SKM-1 treated with dmso at 0.1 percent for 144 hours (cell line): ENCODE measurements around the gene ITGA11.

Experiments used
- DNase-seq: peaks from one replicate; lab custom pipeline; 2025; ENCODE audit not compliant: unreplicated experiment; lab: John Stamatoyannopoulos, UW

Gene ITGA11, protein sequence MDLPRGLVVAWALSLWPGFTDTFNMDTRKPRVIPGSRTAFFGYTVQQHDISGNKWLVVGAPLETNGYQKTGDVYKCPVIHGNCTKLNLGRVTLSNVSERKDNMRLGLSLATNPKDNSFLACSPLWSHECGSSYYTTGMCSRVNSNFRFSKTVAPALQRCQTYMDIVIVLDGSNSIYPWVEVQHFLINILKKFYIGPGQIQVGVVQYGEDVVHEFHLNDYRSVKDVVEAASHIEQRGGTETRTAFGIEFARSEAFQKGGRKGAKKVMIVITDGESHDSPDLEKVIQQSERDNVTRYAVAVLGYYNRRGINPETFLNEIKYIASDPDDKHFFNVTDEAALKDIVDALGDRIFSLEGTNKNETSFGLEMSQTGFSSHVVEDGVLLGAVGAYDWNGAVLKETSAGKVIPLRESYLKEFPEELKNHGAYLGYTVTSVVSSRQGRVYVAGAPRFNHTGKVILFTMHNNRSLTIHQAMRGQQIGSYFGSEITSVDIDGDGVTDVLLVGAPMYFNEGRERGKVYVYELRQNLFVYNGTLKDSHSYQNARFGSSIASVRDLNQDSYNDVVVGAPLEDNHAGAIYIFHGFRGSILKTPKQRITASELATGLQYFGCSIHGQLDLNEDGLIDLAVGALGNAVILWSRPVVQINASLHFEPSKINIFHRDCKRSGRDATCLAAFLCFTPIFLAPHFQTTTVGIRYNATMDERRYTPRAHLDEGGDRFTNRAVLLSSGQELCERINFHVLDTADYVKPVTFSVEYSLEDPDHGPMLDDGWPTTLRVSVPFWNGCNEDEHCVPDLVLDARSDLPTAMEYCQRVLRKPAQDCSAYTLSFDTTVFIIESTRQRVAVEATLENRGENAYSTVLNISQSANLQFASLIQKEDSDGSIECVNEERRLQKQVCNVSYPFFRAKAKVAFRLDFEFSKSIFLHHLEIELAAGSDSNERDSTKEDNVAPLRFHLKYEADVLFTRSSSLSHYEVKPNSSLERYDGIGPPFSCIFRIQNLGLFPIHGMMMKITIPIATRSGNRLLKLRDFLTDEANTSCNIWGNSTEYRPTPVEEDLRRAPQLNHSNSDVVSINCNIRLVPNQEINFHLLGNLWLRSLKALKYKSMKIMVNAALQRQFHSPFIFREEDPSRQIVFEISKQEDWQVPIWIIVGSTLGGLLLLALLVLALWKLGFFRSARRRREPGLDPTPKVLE

DNA sequence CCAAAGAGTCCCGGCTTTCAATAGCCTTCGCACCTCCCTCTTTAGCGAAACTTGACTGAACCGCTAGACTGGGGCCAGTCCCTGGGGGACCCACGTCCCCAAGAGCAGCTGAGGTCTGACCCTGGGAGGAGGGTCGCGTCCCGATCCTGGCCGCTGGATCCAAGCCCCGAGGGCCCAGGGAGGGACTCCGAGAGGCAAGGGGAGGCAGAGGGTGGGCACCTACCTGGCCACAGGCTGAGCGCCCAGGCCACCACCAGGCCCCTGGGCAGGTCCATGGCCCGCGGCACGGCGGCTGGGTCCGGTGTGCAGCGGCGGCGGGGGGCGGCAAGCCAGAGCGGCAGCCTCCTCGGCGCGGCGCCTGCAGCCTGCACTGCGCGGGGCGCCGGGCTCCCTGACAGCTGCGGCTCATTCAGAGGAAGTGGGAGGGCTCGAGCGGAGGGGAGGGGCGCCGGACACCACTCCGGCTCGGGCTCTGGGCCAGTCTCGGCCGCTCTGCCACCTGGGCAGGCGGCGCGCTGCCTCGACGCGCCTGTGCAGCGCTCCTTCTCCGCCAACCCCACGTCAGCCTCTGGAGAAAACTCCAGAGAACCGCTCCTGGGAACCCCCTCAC, at the start of gene ITGA11:
TSS of gene ITGA11 (minus strand) at position 372 of the 610 bp plus-strand sequence. CDS start at position 275, 97 bp downstream.
- no peak for DNase-seq

DNA sequence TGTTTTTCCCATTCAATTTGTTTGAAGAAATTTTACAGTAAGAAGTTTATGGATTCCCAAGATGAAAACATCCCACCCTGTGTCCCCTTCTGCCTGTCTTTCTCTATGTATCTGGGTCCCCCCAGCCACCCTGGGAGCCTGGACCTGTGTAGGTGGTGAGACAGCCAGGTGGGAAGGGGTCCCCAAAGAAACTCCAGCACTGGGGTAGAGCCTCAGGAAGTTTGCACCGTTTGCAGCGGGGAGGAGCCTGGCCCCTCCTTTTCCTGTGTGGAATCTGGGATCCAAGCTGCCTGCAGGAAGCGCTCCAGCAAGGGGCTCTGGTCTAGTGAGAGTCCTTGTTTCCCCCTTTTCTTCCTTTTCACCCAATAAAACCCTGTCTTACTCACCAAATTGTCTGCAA, 49.4 kb upstream of the ITGA11 start:
- DNase-seq: no peak

DNA sequence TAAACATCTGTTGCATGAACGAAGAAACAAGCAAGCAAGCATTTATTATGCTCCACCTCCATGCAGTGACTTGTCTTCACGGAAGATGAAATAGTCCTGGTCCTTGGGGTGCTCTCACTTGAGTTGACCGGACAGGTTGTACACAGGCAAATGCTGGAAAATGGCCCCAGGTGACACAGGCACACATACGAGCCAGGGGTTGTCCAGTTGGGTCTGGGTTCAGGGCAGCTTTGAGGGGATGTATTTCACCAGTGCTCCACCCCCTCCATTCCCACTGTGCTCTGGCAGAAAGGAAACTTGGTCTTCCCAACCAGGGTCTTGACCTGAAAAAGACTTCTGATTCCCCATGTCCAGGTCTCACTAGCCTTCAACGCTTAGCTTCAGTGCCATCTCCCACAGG, 48.3 kb upstream of the ITGA11 start:
- no peak for DNase-seq

DNA sequence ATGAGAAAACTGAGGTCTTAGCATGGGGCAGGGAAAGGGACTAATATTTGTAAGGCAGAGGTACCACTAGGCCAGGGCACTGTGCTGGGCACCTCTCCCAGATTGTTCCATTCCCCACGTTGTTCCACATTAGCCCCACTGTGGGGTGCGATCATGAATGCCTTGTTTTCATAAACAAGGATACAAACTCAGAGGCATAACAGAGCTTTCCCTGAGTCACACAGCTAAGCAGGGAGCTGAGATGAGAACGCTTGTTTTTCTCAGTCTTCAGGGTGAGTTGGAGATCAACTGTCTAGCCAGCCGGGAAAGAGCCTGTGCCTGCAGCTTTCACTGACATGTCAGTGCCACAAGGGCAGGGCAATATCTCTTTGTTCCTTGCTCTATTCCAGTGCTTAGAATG, 47.9 kb upstream of the ITGA11 start:
- no peak for DNase-seq

DNA sequence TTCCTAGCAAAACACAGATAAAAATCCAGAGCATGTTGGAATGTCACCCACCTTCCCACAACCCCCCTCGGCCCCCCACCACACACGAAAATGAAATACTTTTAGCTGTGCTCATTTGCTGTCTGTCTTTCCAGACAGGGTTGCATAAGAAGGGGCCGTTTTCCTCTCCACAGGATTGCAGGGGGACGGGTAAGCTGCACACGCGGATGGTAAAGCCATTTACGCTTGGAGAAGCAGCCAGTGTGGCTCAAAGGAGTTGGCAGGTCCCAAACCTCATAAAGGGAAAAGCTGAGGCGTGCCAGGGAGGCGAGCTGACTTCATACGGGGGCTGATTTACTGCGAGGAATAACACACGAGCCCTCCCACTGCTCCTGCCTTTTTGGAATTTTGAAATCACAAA, 47.4 kb upstream of the ITGA11 start:
- no peak for DNase-seq

DNA sequence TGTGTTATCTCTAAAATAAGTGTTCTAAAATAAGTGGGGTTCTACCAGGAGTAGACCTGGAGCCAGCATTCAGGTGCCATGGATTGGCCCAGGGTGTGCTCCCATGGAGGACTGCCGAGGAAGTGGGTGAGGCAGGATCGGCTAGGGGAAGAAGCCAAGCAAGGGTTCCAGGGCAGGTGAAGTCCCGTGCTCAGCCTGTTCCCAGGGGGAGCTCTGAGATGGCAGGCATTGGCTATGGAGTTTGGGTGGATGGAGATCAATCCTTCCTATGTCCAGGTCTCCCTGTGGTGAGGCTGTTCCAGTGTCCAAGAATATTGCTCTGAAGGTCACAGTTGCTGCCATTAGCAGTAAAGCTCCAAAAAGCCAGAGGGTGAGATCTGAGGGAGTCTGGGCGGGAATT, 46.9 kb upstream of the ITGA11 start:
- no peak for DNase-seq

DNA sequence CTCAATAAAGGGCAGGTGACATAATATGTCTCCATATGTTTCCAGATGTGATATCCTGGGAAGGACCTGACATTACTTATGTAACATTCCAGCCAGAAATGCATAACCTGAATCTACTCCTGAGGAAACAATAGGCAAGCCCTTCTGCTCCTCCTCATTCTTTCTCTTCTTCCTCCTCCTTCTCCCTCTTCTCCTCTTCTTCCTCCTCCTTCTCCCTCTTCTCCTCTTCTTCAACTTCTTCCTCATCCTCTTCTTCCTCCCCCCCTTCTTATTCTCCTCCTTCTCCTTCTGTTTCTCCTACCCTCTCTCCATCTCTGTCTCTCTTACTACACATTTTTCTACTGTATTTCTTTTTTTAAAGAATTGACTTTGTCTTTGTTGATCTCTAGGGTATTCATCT, 43.5 kb upstream of the ITGA11 start:
- DNase-seq: no peak

DNA sequence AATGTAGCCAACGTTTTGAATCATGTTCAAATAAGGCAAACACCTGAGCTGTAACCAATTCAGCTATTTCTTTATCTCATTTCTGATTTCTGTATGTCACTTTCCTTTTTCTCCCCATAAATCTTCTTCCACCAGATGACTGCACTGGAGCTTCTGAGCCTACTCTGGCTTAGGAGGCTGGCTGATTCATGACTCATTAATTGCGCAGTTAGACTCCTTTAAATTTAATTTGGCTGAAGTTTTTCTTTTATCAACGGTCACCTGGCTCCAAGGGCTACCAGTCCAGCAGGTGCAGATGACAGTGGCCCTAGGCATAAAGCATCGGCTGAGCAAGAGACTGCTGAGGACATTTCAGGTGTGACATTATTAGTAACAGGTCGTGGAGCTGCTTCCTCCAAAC, 39.6 kb upstream of the ITGA11 start:
- no peak for DNase-seq

DNA sequence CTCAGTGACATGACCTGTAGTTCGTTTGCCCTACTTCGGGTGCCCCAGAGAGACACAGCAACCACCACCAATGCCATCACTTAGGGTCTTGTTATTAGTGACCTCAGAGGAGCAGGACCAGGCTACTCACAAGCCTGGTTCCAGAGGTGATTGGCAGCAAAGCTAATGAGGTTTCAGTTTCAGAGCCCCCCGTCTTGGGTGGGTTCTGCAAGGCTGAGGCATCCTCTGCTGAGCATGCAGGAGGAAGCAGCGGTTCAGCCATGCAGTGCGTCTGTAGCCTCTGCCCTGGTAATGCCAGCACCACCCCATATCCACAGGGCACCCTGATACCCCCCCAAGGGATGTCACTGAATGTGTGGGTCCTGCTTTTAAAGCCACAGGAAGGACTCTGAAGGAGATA, 39.0 kb upstream of the ITGA11 start:
- DNase-seq: no peak

DNA sequence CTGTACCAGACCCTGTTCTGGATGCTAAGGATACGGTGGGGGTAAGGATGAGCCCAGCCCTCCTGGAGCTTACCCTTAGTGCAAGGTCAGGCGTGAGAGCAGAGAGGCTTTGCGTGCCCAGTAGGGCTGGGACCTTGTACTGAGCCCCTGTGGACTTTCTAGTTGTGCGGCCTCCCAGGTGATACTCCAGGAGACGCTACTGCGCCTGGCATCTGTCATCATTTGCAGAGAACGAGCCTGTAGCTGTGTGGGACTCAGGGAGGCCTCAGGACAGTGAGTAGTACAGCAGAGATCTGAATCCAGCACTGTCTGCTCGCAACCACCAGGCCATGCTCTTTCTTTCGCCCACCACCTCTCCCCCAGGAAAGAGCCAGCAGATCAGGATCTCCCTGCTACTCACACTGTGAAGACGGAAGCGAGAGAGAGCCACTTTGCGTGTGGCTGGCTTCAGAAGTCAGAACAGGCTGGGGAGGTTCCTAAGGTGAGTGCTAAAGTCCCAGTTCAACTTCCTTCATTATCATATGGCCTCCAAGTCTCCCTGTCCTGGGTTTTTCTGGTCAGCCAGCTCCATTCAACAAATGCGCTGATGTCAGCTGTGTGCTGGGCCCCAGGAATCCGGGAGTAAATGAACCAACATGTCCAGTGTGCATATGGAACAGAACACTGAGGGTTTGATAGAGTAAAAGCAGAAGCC, 38.2 kb upstream of the ITGA11 start:
- DNase-seq: no peak

DNA sequence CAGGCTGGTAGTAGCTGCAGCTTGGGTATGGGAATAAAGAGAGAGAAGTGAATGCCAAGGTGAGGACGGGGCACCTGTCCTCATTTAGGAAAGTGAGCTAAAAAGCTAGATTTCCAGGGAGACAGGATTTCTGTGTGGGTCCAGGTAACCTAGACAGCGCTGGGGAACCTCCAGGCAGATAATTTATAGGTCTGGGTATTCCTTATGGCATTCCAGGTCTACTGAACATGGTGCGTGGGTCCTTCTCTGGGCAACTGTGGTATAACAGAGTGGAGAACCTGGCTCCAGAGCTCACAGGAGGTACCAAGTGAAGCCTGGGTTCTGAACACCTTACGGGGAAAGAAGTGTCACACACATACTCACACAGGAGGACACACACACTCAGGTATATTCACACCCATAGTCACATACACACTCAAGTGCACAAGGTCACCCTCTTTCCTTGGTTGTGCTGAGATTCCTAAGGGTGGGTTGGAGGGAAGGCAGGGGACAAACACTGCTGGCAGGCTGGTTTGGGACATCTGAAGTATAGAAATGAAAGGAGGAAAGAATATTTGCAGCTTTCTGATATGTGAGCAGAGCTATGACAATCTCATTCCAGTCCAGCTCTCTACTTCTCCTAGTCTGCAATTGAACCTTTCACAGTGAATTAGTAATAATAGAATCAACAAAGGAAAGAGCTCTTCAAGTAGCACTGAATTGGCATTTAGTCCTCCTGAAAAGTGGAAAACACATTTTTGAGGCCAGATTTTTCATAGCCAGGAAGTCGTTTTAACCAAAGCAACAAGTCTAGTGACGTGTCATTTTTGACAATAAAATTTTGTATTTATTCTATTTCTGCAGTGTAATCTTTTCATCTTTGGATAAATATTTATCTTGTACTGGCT, 37.4 kb upstream of the ITGA11 start:
- DNase-seq: no peak

DNA sequence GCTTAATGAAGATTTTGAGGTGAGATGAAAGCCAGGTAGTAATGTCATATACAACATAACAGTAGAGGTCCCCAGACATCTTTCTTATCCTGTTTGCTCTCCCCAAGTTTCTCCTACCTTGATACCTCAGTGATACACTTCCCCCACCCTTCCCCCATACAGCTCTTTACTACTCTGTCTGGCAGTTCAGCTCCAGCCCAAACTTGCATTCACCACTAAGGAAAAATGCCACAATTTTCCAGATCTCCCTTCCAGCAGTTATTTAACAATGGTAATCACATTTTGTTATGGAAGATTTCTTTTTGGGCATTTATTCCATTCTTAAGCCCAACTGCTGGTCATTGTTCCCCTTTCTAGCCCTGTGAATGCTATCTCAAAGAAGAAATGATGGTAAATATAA, 34.9 kb upstream of the ITGA11 start:
- no peak for DNase-seq

DNA sequence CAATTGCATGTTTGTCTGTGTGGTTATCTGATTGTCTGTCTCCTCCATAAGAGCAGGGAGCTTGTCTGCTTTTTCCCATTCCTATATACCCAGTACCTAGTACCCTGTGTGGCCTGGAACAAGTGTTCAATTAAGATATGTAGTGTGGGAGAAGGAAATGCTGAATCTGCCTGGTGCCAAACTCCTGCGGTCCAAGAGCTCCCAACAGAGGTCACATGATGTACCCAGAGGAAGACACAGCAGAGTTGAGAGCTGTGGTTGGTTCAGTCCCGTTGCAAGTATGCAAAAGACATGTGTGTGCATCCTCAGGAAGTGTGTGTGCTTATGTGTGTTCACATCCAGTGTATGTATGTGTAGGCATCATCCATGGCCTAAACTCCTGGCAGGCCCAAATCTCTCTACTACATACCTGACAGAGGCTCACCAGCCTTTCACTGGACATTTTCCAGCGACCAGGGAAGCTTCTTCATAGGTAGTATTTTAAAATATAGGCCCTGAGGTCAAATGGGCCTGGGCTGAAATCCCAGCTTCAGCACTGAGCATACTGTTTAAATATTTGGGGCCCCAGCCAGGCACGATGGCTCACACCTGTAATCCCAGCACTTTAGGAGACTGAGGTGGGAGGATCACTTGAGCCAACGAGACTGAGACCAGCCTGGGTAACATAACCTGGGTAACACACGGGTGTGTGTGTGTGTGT, 34.0 kb upstream of the ITGA11 start:
- DNase-seq: no peak

DNA sequence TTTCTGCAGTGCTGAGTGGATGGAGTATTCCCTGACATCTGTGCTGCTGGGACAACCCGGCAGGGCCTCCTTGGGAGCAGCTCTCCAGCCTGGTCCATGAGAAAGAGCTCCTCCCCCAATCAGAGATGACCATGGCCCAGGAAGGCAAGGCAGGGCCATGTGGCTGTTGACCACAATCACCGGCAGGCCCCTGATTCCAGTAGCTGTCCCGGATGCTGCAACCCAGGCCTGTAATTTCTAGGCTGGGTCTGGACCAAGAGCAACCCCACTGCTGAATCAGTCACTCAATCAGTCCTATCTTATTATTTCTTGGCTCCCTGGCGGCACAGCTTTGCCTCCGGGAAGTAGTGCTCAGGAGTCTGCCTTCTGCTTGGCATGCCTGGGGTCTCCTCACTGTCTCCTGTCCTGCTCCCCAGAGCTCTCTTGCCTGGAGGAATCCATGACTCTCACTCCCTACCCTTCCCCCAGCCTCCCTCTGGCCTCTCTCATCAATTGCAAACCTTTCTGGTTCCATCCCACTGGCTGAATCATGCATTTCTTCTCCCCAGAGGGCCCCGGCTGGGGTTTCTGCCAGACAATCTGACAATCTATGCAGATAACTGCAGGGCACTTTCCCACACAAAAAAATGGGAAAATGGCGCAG, 32.6 kb upstream of the ITGA11 start:
- DNase-seq: no peak

DNA sequence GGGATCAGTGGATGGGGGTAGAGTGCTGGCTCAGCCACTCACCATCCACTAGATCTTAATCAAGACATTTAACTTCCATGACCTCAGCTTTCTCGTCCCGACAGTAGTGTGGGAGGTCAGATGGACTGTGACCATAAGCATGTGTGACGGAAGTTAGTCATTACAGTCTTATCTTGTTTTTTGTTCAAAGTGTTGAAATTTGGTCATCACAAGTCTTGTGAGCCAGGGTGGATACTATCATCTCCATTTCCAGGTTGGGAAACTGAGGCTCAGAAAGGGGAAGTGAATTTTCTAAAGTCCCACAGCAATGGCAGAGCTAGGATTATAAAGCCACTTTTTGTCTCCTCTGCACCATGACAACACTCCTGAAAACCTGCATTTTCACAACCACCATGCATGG, 32.0 kb upstream of the ITGA11 start:
- no peak for DNase-seq

DNA sequence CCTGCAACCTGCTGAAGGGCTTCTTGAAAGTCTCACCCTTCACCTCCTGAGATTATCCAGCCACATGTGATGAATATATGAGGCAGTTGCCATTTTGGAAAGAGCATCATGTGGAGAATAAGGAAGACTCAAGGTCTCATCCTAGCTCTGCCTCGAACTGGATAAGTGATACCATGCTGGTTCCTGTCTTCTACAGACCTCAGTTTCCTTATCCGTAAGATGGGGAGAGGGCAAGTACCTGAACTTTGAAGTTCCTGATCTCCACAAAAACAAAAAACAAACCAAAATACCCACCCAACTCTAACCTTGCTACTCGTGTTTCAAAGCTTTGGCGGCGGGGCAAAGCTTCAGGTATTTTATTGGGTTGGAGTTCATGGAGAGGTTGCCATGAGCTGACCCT, 31.5 kb upstream of the ITGA11 start:
- no peak for DNase-seq

DNA sequence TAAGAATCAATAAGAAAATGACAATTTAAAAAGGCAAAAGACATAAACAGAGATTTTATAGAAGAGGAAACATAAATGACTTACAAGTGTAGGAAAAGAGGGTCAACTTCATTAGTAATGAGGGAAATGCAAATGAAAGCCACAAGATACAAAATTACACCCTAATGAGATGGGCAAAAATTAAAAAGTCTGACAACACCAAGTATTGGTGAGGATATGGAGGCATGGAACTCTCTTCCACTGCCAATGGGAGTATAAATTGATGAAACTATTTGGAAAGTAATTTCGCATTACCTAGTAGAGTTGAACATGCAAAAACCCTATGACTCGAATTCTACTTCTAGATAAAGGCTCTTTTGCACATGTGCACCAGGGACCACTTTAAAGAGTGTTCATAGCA, 28.2 kb upstream of the ITGA11 start:
- no peak for DNase-seq

DNA sequence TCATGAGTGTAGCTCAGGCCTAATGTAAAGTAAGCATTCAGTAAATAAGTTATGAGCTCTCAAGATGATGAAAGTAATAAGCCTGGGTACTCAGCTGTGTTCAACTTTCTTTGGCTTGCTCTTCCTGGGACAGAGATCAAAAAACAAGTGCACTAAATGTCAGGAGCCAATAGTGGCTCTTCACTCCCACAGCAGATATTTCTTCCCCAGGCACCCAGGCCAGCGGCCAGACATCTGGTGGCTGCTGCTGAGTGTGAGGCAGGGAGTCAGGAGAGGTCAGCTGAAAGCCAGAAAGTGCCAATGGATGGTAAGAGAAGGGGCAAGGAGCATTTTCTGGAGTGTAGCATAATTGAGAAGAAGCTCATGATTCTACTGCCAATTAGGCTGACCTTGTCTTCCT, 18.2 kb upstream of the ITGA11 start:
- DNase-seq: no peak

DNA sequence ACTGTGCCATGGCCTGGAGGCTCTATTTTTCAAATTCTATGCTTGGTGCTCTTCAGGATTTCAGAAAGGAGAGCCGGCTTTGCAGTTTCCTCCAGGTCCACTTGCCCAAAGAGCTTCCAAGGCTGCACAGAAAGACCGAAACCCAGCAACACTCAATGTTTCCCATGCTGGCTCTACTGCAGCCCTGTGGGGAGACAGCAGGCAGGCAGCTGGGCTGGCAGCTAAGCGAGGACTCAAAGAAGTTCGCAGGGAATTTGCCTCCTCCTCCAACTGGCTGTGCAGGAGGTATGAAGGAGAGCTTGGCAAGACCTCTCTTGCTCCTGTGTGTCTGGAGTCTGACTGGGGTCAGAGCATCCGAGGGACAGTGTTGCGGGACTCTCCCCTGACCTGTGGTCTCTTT, 17.4 kb upstream of the ITGA11 start:
- no peak for DNase-seq
